ENCODE data around the gene FMN1.

The FMN1 gene

GRCh38 chr15:33086500-33087121 is 107.9 kb downstream of the FMN1 start:
- peak; percentile 82 for DNase-seq

DNA sequence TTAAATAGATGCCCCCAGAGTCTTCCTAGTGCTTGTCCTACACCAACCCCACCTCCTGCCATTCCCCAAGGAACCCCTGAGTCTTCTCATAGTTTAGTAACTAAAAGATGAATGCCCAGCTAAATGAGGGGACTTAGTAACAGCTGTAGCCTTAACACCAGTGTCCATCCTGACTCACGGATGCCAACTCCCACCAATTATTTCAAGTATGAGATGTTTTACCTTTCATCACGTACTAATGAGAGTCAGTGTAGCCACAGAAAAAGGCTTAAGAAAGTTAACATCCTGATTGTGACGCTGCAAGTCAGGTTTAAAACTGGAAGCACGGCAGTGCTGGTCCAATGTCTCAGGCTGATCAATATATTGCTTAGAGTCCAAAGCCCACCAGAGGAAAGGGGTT is 109.9 kb downstream of the FMN1 start:
- DNase-seq, result no peak

GRCh38 chr15:33083232-33084081 is 111.1 kb downstream of the FMN1 start:
- DNase-seq, result no peak

DNA sequence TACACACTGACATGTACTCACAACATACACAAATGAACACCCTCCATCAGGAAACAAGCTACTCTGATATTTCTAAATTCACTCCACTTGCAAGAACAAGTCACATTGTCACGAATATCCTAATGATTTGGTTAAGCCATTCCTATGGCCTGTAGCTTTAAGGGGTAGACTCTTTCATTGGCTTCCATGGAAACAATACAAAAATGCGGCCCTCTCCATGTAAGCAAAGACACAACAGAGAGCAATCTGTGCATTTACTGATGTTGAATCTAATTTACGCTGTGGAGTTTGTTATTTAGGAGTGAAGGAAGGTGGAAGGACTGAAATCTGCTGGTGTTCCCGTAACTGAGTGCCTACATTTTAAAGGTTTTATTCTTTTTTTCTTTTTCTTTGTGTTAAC is 114.5 kb downstream of the FMN1 start:
- no peak for DNase-seq

- DNase-seq, result no peak
Measured at GRCh38 chr15:33078607-33079006, 115.9 kb downstream of the FMN1 start.

GRCh38 chr15:33076937-33077336 is 117.6 kb downstream of the FMN1 start:
- no peak for DNase-seq

DNA sequence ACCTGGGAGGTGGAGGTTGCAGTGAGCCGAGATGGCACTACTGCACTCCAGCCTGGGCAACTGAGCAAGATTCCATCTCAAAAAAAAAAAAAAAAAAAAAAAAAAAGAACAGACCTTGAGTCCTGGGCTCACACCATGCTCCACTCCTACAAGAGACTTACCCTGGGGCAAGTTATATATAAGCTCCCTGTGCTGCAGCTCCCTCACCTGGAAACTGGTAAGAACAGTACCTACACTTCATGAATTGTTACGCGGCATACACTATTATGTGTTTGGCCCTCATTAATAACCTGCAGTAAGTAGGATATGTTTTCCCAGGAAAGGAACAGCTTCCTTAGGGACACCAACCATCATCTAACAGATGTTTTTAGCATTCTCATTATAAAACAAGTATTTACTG is 119.6 kb downstream of the FMN1 start:
- DNase-seq, result peak; percentile 27

DNA sequence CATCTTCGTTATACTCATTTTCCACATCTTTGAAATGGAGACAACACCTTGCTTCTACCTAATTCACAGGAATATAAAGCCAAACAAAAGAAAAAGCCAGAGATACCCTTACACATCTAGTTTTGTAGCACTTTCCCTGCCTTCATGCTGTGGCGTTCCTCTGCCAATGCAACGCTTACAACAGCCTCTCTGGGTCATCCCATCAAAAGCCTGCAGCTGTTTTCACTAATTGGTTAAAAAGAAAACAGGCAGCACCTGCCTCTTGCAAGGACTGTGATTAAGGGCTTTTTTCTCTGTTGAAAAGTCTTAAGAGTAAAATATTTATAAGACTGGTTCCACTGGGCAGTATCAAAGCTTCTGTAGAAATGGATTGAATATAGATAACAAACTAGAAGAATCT is 120.3 kb downstream of the FMN1 start:
- DNase-seq, result no peak

DNA sequence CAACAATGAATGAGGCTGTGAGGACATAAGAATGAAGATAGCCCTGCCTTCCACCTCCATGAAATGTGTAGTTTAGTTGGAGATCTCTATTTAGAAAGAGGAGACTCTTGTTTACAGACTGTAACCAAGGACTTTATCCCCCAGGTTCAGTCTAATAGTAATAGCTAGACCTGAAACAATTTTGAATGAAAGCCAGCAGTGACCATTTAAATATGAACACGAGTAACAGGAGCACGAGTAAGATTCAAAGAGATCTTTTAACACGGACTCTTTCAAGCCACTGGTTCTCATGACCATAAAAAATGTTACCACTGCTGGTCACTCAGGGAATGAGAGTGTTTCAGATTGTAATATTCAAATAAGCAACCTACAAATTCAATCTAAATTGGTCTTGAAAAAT is 123.1 kb downstream of the FMN1 start:
- no peak for DNase-seq

- peak; percentile 45 for DNase-seq
Measured at GRCh38 chr15:33069903-33070302, 124.6 kb downstream of the FMN1 start.

- DNase-seq, result no peak
Measured at GRCh38 chr15:33069161-33069560, 125.4 kb downstream of the FMN1 start.

- peak; percentile 66 for DNase-seq
Measured at GRCh38 chr15:33068511-33068990, 126.0 kb downstream of the FMN1 start.

GRCh38 chr15:33068007-33068481 is 126.5 kb downstream of the FMN1 start:
- peak; percentile 80 for DNase-seq

DNA sequence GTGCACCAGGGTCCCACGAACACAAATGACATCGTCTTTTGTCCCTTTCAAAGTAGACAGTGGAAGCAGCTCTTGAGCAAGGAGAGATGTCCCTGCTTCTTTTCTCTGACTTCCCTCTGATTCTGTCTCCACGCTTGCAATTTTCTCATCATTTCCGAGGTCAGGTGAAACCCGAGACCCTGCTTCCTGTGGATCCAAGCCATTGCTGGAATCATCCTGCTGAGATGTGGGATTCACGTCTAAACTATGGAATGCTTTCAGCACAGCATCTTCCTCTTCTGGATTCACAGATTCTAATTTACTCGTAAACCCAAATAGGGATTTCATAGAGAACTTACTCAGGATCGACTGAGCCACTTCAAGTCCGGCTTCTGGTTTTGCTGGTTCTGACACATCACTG is 127.1 kb downstream of the FMN1 start:
- no peak for DNase-seq

DNA sequence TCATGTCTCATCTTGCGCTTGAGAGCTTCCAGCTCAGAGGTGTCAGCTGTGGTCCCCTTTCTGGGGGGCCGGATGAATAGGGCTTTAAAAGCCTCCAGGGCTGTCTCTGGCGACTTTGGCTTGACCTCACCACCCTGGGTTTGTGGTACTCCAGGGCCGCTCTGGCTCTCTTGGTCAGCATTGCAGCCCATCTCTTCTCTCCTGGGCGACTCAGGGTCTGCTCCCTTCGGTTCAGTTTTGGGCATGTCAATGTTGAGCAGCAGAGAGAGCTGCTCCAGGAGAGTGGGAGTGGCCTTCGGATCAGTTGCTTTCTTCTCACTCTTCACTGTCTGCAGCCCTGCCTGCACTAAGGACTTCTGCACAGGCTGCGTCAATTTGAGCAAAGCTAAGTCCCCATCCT is 127.9 kb downstream of the FMN1 start:
- DNase-seq, result no peak

DNA sequence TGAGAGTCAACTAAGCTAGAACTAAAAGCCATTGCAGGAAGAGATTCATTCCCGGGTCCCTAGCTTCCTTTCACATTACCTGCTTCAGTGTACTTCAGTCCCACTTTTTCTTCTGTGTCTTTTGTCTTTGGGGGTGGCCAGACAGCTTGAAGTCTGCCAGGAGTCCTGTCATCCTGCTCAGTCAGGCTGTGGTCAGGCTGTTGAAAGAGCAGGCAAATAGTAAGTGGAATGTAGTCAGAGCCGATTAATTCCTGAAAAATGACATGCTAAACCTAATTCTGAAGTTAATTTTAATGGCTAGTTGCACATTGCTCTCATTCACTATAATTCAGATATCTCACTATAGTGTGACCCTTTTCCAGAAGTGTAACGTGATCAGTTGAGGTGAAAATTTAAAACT is 129.6 kb downstream of the FMN1 start:
- no peak for DNase-seq

DNA sequence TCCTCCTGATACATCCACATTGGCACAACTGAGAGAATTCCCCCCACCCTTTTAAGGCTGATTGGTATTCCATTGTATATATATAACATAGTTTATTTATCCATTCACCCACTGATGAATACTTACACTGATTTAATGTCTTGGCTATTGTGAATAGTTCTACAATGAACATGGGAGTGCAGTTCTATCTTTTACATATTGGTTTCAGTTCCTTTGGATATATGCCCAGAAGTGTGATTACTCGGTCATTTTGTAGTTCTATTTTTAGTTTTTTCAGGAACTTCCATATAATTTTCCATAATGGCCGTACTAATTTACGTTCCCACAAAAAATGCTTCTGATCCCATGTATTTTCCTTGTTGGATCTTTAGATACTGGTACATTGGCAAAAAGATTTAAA is 135.3 kb downstream of the FMN1 start:
- no peak for DNase-seq

- no peak for DNase-seq
Measured at GRCh38 chr15:33057845-33058244, 136.7 kb downstream of the FMN1 start.

GRCh38 chr15:33055962-33056361 is 138.6 kb downstream of the FMN1 start:
- DNase-seq, result no peak

DNA sequence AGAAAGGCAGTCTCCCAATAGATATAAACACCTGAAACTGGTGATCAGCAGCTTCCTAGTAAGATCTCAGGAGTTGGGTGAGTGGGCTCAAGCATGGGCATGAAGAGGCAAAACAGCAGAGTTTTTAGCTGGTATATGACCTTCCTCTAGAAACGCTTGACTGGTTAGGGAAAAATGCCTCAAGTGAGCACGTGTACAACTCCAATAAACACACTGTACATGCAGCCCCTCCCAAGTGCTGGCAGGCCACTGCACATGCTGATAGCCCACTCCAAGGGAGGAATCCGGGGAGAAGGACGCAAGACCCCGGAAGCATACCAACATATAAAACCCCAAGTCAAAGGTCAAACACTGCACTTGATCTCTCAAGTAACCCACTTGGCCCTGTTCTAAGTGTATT is 143.0 kb downstream of the FMN1 start:
- DNase-seq, result no peak

- DNase-seq, result peak; percentile 36
Measured at GRCh38 chr15:33048255-33048654, 146.3 kb downstream of the FMN1 start.

DNA sequence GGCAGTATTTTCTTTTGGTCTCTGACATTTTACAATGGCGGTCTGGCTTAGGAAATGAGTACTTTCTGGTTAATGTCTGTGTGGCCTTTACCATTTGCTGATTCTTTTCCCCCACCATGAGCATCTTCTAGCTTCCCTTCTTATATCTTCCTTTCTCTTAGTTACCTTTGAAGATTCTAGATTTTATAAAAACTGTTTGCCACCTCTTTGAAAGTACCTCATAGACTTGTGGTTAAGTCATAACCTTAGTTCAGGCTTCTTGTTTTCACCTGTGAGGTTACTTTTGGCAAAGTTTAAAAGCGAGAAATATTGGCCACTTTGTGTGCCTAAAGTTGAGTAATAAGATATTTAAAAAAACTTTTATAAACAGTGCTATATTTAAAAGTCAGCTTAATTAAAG is 147.4 kb downstream of the FMN1 start:
- DNase-seq, result no peak

DNA sequence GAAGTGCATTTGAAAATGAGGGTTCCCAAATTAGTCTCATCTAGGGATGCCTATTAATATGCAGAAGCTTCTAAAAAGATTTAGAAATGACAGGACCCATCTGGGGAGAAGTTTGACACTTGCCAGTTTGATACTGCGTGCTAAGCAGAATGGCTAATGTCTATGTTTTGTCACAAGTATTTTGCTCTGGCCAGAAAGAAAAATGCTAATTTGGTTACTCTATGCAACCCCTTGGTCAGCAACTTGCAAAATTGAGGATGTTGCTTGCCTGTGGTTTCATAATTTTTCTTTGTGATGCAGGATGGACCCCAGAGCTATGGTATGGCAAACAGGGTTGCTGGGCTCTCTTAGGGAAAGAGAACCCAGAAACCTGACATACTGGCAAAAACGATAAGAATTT is 148.2 kb downstream of the FMN1 start:
- DNase-seq, result no peak

GRCh38 chr15:33045066-33045810 is 149.3 kb downstream of the FMN1 start:
- DNase-seq, result no peak

All from hematopoietic multipotent progenitor cell treated with erythropoietin and hydrocortisone succinate and interleukin-3 and kit ligand, for 4 days (in vitro differentiated cells).